SJCRH30 (cell line): ENCODE results near the gene CAPN9. TPM values are rescaled to one million over a fixed set of nuclear protein-coding genes. Genes with fewer than 3 reads are reported as not detected.
A peak's percentile ranks its signal among the peaks of the same experiment; 100 is the strongest.
"Not testable (repeated sequence)": the region's sequence is repeated elsewhere in the genome, so short reads cannot be mapped to it uniquely, and the experiment has no call there.

ENCODE experiments used
- DNase-seq, 2 experiments: peaks; one replicate each; pipeline ENCODE4 v3.0.0-alpha.2; 2015 to 2020
- H3K27ac ChIP-seq: fragments of 250-450 bp; sonication (Bioruptor Pico); 2 replicates; pipeline ENCODE4 v1.5.1; 2020; ENCODE audit warnings: mild to moderate bottlenecking, moderate library complexity
- H3K27me3 ChIP-seq: fragments of 250-450 bp; sonication (Bioruptor Pico); 2 replicates; pipeline ENCODE4 v1.5.1; 2020; ENCODE audit warnings: mild to moderate bottlenecking, moderate library complexity
- H3K36me3 ChIP-seq: fragments of 250-450 bp; sonication (Bioruptor Pico); 2 replicates; pipeline ENCODE4 v1.5.1; 2020; ENCODE audit warnings: mild to moderate bottlenecking, moderate library complexity
- H3K4me1 ChIP-seq: fragments of 250-450 bp; sonication (Bioruptor Pico); 2 replicates; pipeline ENCODE4 v1.5.1; 2020; ENCODE audit warnings: mild to moderate bottlenecking, moderate library complexity
- H3K4me3 ChIP-seq: fragments of 250-450 bp; sonication (Bioruptor Pico); 2 replicates; pipeline ENCODE4 v1.5.1; 2020; ENCODE audit warnings: mild to moderate bottlenecking, moderate library complexity
- H3K9me3 ChIP-seq: fragments of 250-450 bp; sonication (Bioruptor Pico); replicated peaks from 2 replicates; pipeline ENCODE4 v1.5.1; 2020; ENCODE audit warnings: mild to moderate bottlenecking, moderate library complexity
- total RNA-seq: library from RNA; depleted of rRNA; stranded (reverse); fragments of >200 nt; shearing (Covaris generic); gene quantifications from 2 replicates; pipeline ENCODE4 v1.2.3, GENCODE V29; 2014

Gene CAPN9
- total RNA-seq, 1 experiment from 2014 or later = not detected

GRCh38 chr1:230707732-230708630, 39.2 kb upstream of the CAPN9 start:
- Histone ChIP-seq H3K4me1 (no peaks in the 10 kb centered on the region), H3K27ac (no peak overlapping the region), H3K36me3 (no peaks in the 10 kb centered on the region), H3K9me3 (no peaks in the 10 kb centered on the region), H3K27me3 (no peaks in the 10 kb centered on the region), H3K4me3 (no peak overlapping the region)
- no peak for DNase-seq

- Histone ChIP-seq H3K9me3 (no peaks in the 10 kb centered on the region), H3K27me3 (no peaks in the 10 kb centered on the region), H3K4me3 (no peak overlapping the region), H3K36me3 (no peaks in the 10 kb centered on the region), H3K27ac (no peak overlapping the region), H3K4me1 (peaks cover 4% of the 10 kb centered on the region; the same call in 1 of the 2 replicates)
- DNase-seq = no peak
Observed at GRCh38 chr1:230708631-230709580, 38.3 kb upstream of the CAPN9 start.

- H3K4me1 ChIP-seq = peaks cover 8% of the 10 kb centered on the region; the same call in 1 of the 2 replicates
- H3K4me3 ChIP-seq = no peak overlapping the region
- H3K27ac ChIP-seq = no peak overlapping the region
- no peak for DNase-seq
- H3K9me3 ChIP-seq = no peaks in the 10 kb centered on the region
- H3K36me3 ChIP-seq = no peaks in the 10 kb centered on the region
- no peaks in the 10 kb centered on the region for H3K27me3 ChIP-seq
Observed at GRCh38 chr1:230709619-230710542, 37.3 kb upstream of the CAPN9 start.

DNA sequence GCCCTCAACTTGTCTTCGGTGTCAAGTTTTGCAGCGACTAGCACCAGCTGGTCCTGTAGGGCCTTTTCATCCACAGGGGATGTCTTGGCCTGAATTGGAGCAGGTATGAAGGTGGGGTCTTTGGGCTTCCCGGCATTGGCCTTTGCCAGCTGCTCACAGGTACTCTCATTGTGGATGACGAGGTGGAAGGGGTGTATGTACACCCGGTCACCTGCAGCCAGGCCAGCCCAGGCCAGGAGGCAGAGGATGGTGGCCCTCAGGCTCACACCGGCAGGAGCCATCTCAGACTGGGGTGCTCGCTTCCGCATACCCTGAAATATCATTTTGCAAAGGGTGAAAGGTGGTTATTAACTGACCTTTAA, 36.7 kb upstream of the CAPN9 start:
- no peak overlapping the region for H3K4me3 ChIP-seq
- no peaks in the 10 kb centered on the region for H3K36me3 ChIP-seq
- H3K4me1 ChIP-seq = peaks cover 8% of the 10 kb centered on the region; the same call in 1 of the 2 replicates
- no peak overlapping the region for H3K27ac ChIP-seq
- no peak for DNase-seq
- H3K9me3 ChIP-seq = no peaks in the 10 kb centered on the region
- H3K27me3 ChIP-seq = no peaks in the 10 kb centered on the region

GRCh38 chr1:230711245-230711644, 35.9 kb upstream of the CAPN9 start:
- Histone ChIP-seq H3K27me3 (no peaks in the 10 kb centered on the region), H3K36me3 (no peaks in the 10 kb centered on the region), H3K4me1 (peaks cover 8% of the 10 kb centered on the region; the same call in 1 of the 2 replicates), H3K4me3 (no peak overlapping the region), H3K9me3 (no peaks in the 10 kb centered on the region), H3K27ac (no peak overlapping the region)
- DNase-seq = no peak

DNA sequence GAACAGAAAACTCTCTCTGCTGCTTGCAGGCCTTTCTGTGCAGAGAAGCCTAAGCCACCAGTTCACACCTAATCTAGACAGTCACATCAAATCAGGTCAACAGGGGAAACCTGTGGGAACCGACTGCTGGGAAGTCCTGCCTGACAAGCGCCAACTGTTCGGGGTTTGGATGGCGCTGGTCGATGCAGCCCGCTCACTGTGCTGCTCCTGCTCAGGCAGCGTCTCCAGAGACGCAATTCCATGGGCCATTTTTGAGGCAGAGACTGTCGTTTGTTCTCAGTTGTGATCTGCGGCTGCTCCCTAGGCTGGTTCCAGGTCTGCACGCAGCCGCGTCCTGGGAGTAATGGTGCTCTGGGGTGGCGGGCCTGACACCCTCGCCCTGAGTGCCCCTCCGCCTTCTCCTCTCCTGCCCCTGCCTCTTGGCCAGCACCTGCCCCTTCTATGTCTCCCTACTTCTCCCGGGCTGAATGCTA, 34.7 kb upstream of the CAPN9 start:
- no peaks in the 10 kb centered on the region for H3K27me3 ChIP-seq
- H3K4me1 ChIP-seq = peaks cover 8% of the 10 kb centered on the region; the same call in 1 of the 2 replicates
- no peaks in the 10 kb centered on the region for H3K36me3 ChIP-seq
- DNase-seq = no peak
- no peak overlapping the region for H3K4me3 ChIP-seq
- H3K9me3 ChIP-seq = no peaks in the 10 kb centered on the region
- H3K27ac ChIP-seq = no peak overlapping the region

DNA sequence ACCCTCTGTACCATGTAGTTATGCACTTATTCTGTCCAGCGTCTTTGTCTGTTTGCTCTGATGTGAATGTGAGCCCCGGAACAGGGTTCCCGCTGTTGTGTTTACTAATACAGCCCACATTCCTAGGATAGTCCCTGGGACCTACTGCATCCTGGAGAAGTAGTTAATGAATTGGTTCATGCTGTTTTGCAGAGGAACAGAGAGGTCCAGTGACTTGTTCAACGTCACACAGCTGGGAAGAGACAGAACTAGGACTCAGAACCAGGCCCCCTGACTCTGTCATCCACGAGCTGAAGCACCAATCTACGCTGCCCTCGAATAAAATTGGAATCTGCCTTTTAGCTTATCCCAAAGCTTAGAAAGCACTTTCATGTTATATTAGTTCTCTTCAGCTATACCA, 34.0 kb upstream of the CAPN9 start:
- Histone ChIP-seq H3K27me3 (no peaks in the 10 kb centered on the region), H3K4me1 (peaks cover 8% of the 10 kb centered on the region; the same call in 1 of the 2 replicates), H3K9me3 (no peaks in the 10 kb centered on the region), H3K36me3 (no peaks in the 10 kb centered on the region), H3K27ac (no peak overlapping the region), H3K4me3 (no peak overlapping the region)
- DNase-seq = no peak

- peaks cover 8% of the 10 kb centered on the region; the same call in 1 of the 2 replicates for H3K4me1 ChIP-seq
- no peaks in the 10 kb centered on the region for H3K36me3 ChIP-seq
- H3K27me3 ChIP-seq = no peaks in the 10 kb centered on the region
- no peak for DNase-seq
- no peak overlapping the region for H3K27ac ChIP-seq
- H3K4me3 ChIP-seq = peak overlapping the region; percentile 26
- H3K9me3 ChIP-seq = no peaks in the 10 kb centered on the region
Observed at GRCh38 chr1:230713547-230713914, 33.7 kb upstream of the CAPN9 start.

GRCh38 chr1:230713915-230714764, 33.0 kb upstream of the CAPN9 start, which contains the start of gene AGT:
TSS of gene AGT (minus strand) at chr1:230714122. CDS start at chr1:230710823, 3,299 bp downstream.
- no peaks in the 10 kb centered on the region for H3K36me3 ChIP-seq
- H3K27ac ChIP-seq = no peak within 1 kb of the TSS
- no peaks in the 10 kb centered on the region for H3K27me3 ChIP-seq
- H3K9me3 ChIP-seq = no peaks in the 10 kb centered on the region
- H3K4me1 ChIP-seq = peaks cover 8% of the 10 kb centered on the region; the same call in 1 of the 2 replicates
- DNase-seq = peak; percentile 65 to 74
- peak within 1 kb of the TSS; percentile 26 for H3K4me3 ChIP-seq

- Histone ChIP-seq H3K9me3 (no peaks in the 10 kb centered on the region), H3K27ac (no peak overlapping the region), H3K4me1 (peaks cover 8% of the 10 kb centered on the region; the same call in 1 of the 2 replicates), H3K36me3 (no peaks in the 10 kb centered on the region), H3K27me3 (no peaks in the 10 kb centered on the region), H3K4me3 (no peak overlapping the region)
- DNase-seq = no peak
Observed at GRCh38 chr1:230715510-230715909, 31.7 kb upstream of the CAPN9 start.

GRCh38 chr1:230716453-230716852, 30.7 kb upstream of the CAPN9 start:
- not testable (repeated sequence) for H3K9me3 ChIP-seq, H3K27ac ChIP-seq, H3K27me3 ChIP-seq, H3K4me1 ChIP-seq, H3K4me3 ChIP-seq, DNase-seq, H3K36me3 ChIP-seq

GRCh38 chr1:230717251-230717650, 29.9 kb upstream of the CAPN9 start:
- H3K4me3 ChIP-seq = no peak overlapping the region
- no peaks in the 10 kb centered on the region for H3K9me3 ChIP-seq
- no peaks in the 10 kb centered on the region for H3K27me3 ChIP-seq
- H3K36me3 ChIP-seq = no peaks in the 10 kb centered on the region
- H3K4me1 ChIP-seq = peaks cover 8% of the 10 kb centered on the region; the same call in 1 of the 2 replicates
- H3K27ac ChIP-seq = no peak overlapping the region
- DNase-seq = no peak

DNA sequence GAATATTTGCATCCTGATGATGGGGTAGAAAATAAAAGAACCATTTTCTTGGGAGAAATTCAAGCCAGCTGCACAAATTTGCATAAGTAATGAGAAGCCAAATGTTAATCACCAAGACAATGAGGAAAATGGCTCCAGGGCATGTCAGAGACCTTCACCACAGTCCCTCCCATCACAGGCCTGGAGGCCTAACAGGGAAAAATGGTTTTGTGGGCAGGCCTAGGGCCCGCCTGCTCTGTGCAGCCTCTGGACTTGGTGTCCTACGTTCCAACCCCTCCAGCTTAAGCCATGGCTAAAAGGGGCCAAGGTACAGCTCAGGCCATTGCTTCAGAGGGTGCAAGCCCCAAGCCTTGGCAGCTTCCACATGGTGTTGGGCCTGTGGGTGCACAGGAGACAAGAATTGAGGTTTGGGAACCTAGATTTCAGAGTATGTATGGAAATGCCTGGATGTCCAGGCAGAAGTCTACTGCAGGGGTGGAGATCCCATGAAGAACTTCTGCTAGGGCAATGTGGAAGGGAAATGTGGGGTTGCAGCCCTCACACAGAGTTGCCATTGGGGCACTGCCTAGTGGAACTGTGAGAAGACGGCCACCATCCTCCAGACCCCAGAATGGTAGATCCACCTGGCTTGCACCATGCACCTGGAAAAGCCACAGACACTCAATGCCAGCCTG, 25.2 kb upstream of the CAPN9 start:
- not testable (repeated sequence) for H3K27me3 ChIP-seq, DNase-seq, H3K4me3 ChIP-seq, H3K27ac ChIP-seq, H3K9me3 ChIP-seq, H3K4me1 ChIP-seq, H3K36me3 ChIP-seq
